ENCODE results near the gene CACNA1F.

DNA sequence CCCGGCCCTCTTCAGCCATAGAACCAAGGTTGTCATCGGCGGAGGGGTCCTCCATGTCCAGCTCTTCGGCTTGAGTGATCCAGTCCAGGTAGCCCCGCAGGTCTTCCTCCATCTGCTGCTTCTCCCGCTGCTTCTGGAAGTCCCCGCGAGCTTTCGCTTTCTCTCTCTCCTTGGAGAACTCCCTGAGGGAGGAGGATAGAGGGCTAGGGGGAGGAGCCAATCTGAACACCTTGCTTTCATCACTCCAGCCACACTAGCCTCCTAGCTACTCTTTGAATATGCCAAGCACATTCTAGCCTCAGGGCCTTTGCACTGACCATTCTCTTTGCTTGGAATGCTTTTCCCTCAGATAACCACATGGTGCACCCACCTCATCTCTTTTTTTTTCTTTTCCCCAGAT, 6.2 kb downstream of the CACNA1F start:
- TF ChIP-seq, protein P1, sequence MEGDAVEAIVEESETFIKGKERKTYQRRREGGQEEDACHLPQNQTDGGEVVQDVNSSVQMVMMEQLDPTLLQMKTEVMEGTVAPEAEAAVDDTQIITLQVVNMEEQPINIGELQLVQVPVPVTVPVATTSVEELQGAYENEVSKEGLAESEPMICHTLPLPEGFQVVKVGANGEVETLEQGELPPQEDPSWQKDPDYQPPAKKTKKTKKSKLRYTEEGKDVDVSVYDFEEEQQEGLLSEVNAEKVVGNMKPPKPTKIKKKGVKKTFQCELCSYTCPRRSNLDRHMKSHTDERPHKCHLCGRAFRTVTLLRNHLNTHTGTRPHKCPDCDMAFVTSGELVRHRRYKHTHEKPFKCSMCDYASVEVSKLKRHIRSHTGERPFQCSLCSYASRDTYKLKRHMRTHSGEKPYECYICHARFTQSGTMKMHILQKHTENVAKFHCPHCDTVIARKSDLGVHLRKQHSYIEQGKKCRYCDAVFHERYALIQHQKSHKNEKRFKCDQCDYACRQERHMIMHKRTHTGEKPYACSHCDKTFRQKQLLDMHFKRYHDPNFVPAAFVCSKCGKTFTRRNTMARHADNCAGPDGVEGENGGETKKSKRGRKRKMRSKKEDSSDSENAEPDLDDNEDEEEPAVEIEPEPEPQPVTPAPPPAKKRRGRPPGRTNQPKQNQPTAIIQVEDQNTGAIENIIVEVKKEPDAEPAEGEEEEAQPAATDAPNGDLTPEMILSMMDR (conservative IDR thresholded peaks at IDR 0.05; ENCODE audit: low read length), result no peak
- no peak for TF ChIP-seq EZH2phosphoT487 (IDR thresholded peaks at IDR 0.05; ENCODE audit: borderline replicate concordance)
